Heart right ventricle (tissue), 16 donors: ENCODE results near the gene DYRK1A. TPM values are rescaled to one million over a fixed set of nuclear protein-coding genes. Genes with fewer than 3 reads are reported as not detected.

ENCODE experiments used
- ATAC-seq, 8 donors: fragments of 200-7000 bp; cut with Tn5 transposase; one replicate each; pipeline ENCODE4 v1.9.1; 2020; ENCODE audit warnings: mild to moderate bottlenecking in 8 of 8, moderate library complexity in 8 of 8, moderate number of reproducible peaks in 1 of 8
- DNase-seq, 2 donors: peaks; one replicate each; pipeline ENCODE4 v3.0.0-alpha.2; 2020
- H3K27ac ChIP-seq, 10 donors: fragments of 200-600 bp; sonication (generic) in 2 of 10; one replicate each; pipeline versions ENCODE4 v1.5.0 to v1.8.0; 2020 to 2022; ENCODE audit warnings: mild to moderate bottlenecking in 3 of 10
- H3K27me3 ChIP-seq, 7 donors: fragments of 200-600 bp; one replicate each; pipeline ENCODE4 v1.8.0; 2021 to 2022; ENCODE audit warnings: mild to moderate bottlenecking in 2 of 7
- H3K36me3 ChIP-seq, 9 donors: fragments of 200-600 bp; sonication (generic) in 1 of 9; one replicate each; pipeline versions ENCODE4 v1.5.0 to v1.8.0; 2020 to 2022; ENCODE audit warnings: mild to moderate bottlenecking in 2 of 9
- H3K4me1 ChIP-seq, 9 donors: fragments of 200-600 bp; sonication (generic) in 1 of 9; one replicate each; pipeline versions ENCODE4 v1.5.0 to v1.8.0; 2020 to 2022; ENCODE audit warnings: mild to moderate bottlenecking in 4 of 9
- H3K4me3 ChIP-seq, 10 donors: fragments of 200-600 bp; sonication (generic) in 2 of 10; one replicate each; pipeline versions ENCODE4 v1.5.0 to v1.8.0; 2020 to 2022; ENCODE audit warnings: mild to moderate bottlenecking in 7 of 10, moderate library complexity in 2 of 10
- H3K9me3 ChIP-seq, 11 donors: fragments of 200-600 bp in 10 of 11; sonication (generic) in 2 of 11; one replicate each; pipeline versions ENCODE4 v1.5.0 to v1.8.0; 2013 to 2022; ENCODE audit warnings: mild to moderate bottlenecking in 2 of 11, control low read depth in 1 of 11, moderate library complexity in 1 of 11
- WGBS, 2 donors: extraction: QIAGEN DNeasy Blood & Tissue Kit; methylation state at CpG; one replicate each; pipeline ENCODE4 v1.1.7; 2013; ENCODE audit warnings: inconsistent platforms in 1 of 2; 5-methylcytosine and 5-hydroxymethylcytosine counted together
- intact Hi-C, 10 donors: fragments of 100-400 bp; cut with DNase I; formaldehyde crosslinking; loops; one replicate each; pipeline versions ENCODE4 v1.11.1 to v1.14.2; 2022
- polyA plus RNA-seq, 2 donors: library from polyadenylated mRNA; stranded (reverse); fragments of 200-250 nt; gene quantifications; one replicate each; pipeline ENCODE4 v1.2.3, GENCODE V29; 2013
- total RNA-seq, 10 donors: library from RNA; stranded (reverse); fragmentation: NEBNext Ultra II Directional in 3 of 10; extraction: Animal tissue kit (Norgen Biotek cat#: 25700) in 3 of 10; gene quantifications; one replicate each; pipeline versions ENCODE4 v1.2.1 to v1.2.4, GENCODE V29; 2021 to 2023
- TF ChIP-seq, protein P1 (sequence below), 9 donors: fragments of 200-600 bp; sonication (generic) in 2 of 9; IDR thresholded peaks; one replicate each; pipeline versions ENCODE4 v1.5.0 to v1.8.0; 2021 to 2022; ENCODE audit warnings: antibody characterized with exemption in 9 of 9, mild to moderate bottlenecking in 5 of 9, moderate library complexity in 1 of 9
- donor health status: Arrhythmogenic right ventricular cardiomyopathy.
- donor health status: ischemic (EF 13 %, LVEDD 7.1; RV severe dilation, severe dysfunction).
- donor health status: healthy with polysubstance abuse.
- donor health status: DM: no; HTN: yes; CAD: no.
- donor health status: DM: no; HTN: no; CAD: no.
- donor health status: ischemic (EF 25% LVEDD 6.9; RV normal size, moderate dysfunction).
- donor health status: ischemic (EF 25% LVEDD 5.7; RV mildly dilated, moderate dysfunction).
- donor health status: healthy.
- donor health status: DM: yes; HTN: yes; CAD: no.
- donor health status: Ischemic cardiomyopathy.
- donor health status: ischemic (EF 35%, LVEDD 5.7; RV mildly dilated, moderate dysfunction).
- donor health status: nonischemic (EF 11% LVEDD 7.7; RV severe dilation, severe dysfunction).
- donor health status: DM: yes; HTN: yes; CAD: no.
- donor health status: PGD.
- donor health status: ischemic (EF 29% LVEDD 5.4; RV normal size, mild dysfunction).
- donor health status: nonischemic (EF 23%, LVEDD 6.1; RV moderate dilation, normal function).

Gene DYRK1A
- total and polyA plus RNA-seq, 12 donors = 24.7 to 94.2 (median 73.2) TPM

DNA sequence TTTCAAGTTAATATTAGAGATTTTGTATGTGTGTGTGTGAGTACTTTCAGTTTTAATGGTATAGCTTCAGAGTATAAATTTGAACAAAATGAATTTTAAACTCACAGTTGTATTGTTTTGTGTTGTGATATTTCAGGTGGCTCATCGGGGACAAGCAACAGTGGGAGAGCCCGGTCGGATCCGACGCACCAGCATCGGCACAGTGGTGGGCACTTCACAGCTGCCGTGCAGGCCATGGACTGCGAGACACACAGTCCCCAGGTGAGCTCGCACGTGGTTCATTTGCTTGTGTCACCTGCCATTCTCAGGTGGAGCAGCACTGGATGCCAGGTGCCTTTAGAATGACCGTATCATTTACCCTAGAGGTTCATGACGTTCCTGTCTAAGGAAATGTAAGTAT lies 139.4 kb downstream of the DYRK1A start:
- no peak overlapping the region for H3K27ac ChIP-seq
- peaks cover 0 to 100% (median 59%) of the 10 kb centered on the region in 9 donors for H3K36me3 ChIP-seq
- ATAC-seq (no peak), DNase-seq (no peak)
- peaks cover 0 to 19% (median 0%) of the 10 kb centered on the region in 11 donors for H3K9me3 ChIP-seq
- intact Hi-C loops = no loop called here
- H3K27me3 ChIP-seq = no peaks in the 10 kb centered on the region
- no peak overlapping the region for H3K4me3 ChIP-seq
- WGBS, 2 donors = 95% methylated on average over 12 of the region's 12 CpGs
- TF ChIP-seq, protein P1, sequence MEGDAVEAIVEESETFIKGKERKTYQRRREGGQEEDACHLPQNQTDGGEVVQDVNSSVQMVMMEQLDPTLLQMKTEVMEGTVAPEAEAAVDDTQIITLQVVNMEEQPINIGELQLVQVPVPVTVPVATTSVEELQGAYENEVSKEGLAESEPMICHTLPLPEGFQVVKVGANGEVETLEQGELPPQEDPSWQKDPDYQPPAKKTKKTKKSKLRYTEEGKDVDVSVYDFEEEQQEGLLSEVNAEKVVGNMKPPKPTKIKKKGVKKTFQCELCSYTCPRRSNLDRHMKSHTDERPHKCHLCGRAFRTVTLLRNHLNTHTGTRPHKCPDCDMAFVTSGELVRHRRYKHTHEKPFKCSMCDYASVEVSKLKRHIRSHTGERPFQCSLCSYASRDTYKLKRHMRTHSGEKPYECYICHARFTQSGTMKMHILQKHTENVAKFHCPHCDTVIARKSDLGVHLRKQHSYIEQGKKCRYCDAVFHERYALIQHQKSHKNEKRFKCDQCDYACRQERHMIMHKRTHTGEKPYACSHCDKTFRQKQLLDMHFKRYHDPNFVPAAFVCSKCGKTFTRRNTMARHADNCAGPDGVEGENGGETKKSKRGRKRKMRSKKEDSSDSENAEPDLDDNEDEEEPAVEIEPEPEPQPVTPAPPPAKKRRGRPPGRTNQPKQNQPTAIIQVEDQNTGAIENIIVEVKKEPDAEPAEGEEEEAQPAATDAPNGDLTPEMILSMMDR (IDR thresholded peaks at IDR 0.05) = no peak
- peaks cover 0 to 4% (median 0%) of the 10 kb centered on the region in 9 donors for H3K4me1 ChIP-seq

DNA sequence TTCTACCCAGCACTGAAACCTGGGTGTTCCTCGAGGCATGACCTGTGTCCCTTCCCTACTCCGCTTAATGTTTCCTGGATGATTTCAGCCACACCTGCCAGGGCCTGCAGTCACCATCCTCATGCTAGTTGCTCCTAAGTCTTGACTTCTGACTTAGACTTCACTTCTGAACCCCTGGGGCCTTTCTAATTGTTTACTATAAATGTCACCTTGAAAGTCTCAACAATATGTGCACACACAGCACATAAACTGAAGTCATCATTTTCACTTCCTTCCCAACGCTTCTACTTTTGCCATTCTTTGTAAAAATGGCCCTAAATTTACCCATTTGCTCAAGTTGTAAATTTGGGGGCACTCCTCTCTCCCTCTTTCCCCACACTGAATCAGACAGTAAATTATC lies 141.1 kb downstream of the DYRK1A start:
- Histone ChIP-seq H3K4me3 (no peak overlapping the region), H3K27me3 (no peaks in the 10 kb centered on the region), H3K27ac (no peak overlapping the region), H3K9me3 (peaks cover 0 to 10% (median 0%) of the 10 kb centered on the region in 11 donors), H3K36me3 (peaks cover 0 to 100% (median 72%) of the 10 kb centered on the region in 9 donors), H3K4me1 (peaks cover 0 to 4% (median 0%) of the 10 kb centered on the region in 9 donors)
- 91 to 92% methylated on average over 3 of the region's 3 CpGs for WGBS, 2 donors
- TF ChIP-seq, protein P1 (IDR thresholded peaks at IDR 0.05) = no peak
- intact Hi-C loops = no loop called here
- ATAC-seq (no peak), DNase-seq (no peak)

DNA sequence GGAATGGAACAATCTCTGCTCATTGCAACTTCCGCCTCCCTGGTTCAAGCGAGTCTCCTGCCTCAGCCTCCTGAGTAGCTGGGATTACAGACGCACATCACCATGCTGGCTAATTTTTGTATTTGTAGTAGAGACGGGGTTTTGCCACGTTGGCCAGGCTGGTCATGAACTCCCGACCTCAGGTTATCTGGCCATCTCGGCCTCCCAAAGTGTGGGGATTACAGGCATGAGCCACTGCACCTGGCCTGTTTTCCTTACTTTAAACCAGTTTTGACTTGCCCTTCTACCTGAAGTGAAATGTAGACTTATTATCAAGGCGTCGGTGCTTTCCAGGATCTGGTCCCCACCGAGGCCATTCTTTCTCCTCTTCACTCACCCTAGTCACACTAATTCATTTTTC lies 141.8 kb downstream of the DYRK1A start:
- TF ChIP-seq, protein P1 (IDR thresholded peaks at IDR 0.05) = no peak
- H3K4me3 ChIP-seq = no peak overlapping the region
- DNase-seq (no peak), ATAC-seq (no peak)
- H3K27ac ChIP-seq = no peak overlapping the region
- WGBS, 2 donors = 95% methylated on average over 10 of the region's 10 CpGs
- H3K9me3 ChIP-seq = peaks cover 0 to 3% (median 0%) of the 10 kb centered on the region in 11 donors
- peaks cover 0 to 6% (median 0%) of the 10 kb centered on the region in 9 donors for H3K4me1 ChIP-seq
- H3K27me3 ChIP-seq = no peaks in the 10 kb centered on the region
- H3K36me3 ChIP-seq = peaks cover 0 to 100% (median 79%) of the 10 kb centered on the region in 9 donors
- intact Hi-C loops = no loop called here

DNA sequence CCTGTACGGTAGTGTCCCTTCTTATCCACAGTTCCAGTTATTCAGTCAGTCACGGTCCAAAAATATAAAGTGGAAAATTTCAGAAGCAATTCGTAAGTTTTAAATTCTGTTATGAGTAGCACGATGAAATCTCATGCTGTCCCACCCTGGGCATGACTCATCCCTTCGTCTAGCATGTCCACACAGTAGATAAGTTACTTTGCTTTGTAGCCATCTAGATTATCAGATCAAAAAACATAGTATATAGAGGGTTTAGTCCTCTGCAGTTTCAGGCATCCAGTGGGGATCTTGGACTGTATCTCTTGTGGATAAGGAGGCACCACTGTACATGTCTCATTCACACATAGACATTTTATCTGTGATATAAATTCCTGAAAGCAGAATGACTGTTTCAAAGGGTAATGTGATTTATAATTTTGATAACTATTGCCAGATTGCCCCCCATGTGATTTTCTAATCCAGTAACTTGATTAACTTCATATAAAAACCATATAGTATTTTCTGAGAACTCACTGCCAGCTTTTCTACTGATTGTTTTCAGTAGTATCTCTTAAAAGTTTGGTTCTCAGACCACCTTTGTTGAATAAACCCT lies 143.3 kb downstream of the DYRK1A start:
- Histone ChIP-seq H3K4me1 (peaks cover 0 to 13% (median 0%) of the 10 kb centered on the region in 9 donors), H3K4me3 (no peak overlapping the region), H3K9me3 (no peaks in the 10 kb centered on the region), H3K27ac (no peak overlapping the region), H3K27me3 (no peaks in the 10 kb centered on the region), H3K36me3 (peaks cover 0 to 100% (median 87%) of the 10 kb centered on the region in 9 donors)
- ATAC-seq (no peak), DNase-seq (no peak)
- 84 to 91% methylated on average over 5 of the region's 5 CpGs for WGBS, 2 donors
- intact Hi-C loops = no loop called here
- TF ChIP-seq, protein P1 (IDR thresholded peaks at IDR 0.05) = no peak
